Subcutaneous abdominal adipose tissue (tissue), 5 donors: ENCODE measurements around the gene LRRTM2.

Experiments used
- H3K27ac ChIP-seq: one replicate; pipeline ENCODE4 v1.7.0; 2013; ENCODE audit warnings: low read depth, mild to moderate bottlenecking, inconsistent platforms, low read length, moderate library complexity
- H3K27me3 ChIP-seq, 5 donors: one replicate each; pipeline ENCODE4 v1.7.0; 2013; ENCODE audit warnings: low read length in 5 of 5, inconsistent platforms in 1 of 5; ENCODE audit not compliant: control insufficient read depth in 5 of 5, insufficient read depth in 4 of 5
- H3K36me3 ChIP-seq, 5 donors: one replicate each; pipeline ENCODE4 v1.7.0; 2013; ENCODE audit warnings: low read length in 5 of 5; ENCODE audit not compliant: control insufficient read depth in 5 of 5, insufficient read depth in 5 of 5
- H3K4me1 ChIP-seq, 5 donors: one replicate each; pipeline ENCODE4 v1.7.0; 2013; ENCODE audit warnings: low read length in 5 of 5, mild to moderate bottlenecking in 3 of 5, moderate library complexity in 1 of 5; ENCODE audit not compliant: control insufficient read depth in 5 of 5, insufficient read depth in 5 of 5
- H3K4me3 ChIP-seq, 5 donors: one replicate each; pipeline ENCODE4 v1.7.0; 2013; ENCODE audit warnings: low read length in 5 of 5, low read depth in 1 of 5
- H3K9ac ChIP-seq, 5 donors: one replicate each; pipeline ENCODE4 v1.7.0; 2013; ENCODE audit warnings: low read length in 5 of 5, mild to moderate bottlenecking in 4 of 5, moderate library complexity in 3 of 5
- H3K9me3 ChIP-seq, 5 donors: one replicate each; pipeline ENCODE4 v1.7.0; 2013; ENCODE audit warnings: low read length in 5 of 5; ENCODE audit not compliant: control insufficient read depth in 5 of 5
- donor health status: healthy.
- donor health status: healthy.
- donor health status: healthy.
- donor health status: healthy.
- donor health status: healthy.

LRRTM2 gene

DNA sequence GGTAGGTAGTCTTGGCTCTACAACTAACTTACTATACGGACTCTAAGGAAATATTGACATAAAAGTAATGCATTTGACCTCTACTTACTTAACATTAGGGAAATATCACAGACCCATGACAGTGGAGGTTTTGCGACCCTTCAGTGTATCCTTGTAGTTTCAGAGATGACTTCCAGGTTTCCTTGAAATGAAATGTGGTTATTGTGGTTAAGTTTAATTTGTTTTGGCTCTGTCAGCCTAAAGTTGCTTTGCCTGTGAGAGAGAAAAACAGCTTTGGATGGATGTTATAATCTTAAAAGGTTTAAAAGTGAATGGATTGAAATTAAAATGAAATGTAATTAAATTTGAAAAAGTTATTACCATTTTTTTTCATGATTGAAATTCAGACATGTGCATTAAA lies 42.9 kb downstream of the LRRTM2 start:
- no peak overlapping the region for H3K4me3 ChIP-seq
- no peak overlapping the region for H3K9ac ChIP-seq
- H3K36me3 ChIP-seq: peaks cover 12 to 20% (median 17%) of the 10 kb centered on the region in 5 donors
- H3K4me1 ChIP-seq: peaks cover 0 to 21% (median 0%) of the 10 kb centered on the region in 5 donors
- no peak overlapping the region for H3K27ac ChIP-seq
- H3K27me3 ChIP-seq: no peaks in the 10 kb centered on the region
- no peaks in the 10 kb centered on the region for H3K9me3 ChIP-seq

DNA sequence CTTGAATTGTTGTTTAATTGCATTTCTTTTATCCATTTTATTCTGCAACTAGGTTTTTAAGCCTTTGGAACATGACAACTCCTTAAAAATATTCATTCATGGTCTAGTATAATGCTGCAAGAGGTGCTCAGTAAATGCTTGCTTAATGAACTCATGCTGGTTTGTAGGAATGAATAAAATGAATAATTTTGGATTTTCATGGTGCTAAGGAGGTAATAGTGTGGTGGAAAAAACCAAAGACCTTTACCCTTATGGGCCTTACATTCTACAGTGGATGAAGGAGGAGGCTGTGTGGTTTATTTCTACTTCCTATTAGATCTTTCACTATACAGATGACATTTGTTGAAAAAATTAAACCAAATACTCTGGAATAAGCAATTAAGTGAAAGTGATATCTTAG lies 43.4 kb downstream of the LRRTM2 start:
- Histone ChIP-seq H3K36me3 (peaks cover 15 to 22% (median 20%) of the 10 kb centered on the region in 5 donors), H3K27me3 (no peaks in the 10 kb centered on the region), H3K4me3 (no peak overlapping the region), H3K4me1 (peaks cover 0 to 21% (median 0%) of the 10 kb centered on the region in 5 donors), H3K27ac (no peak overlapping the region), H3K9ac (no peak overlapping the region), H3K9me3 (no peaks in the 10 kb centered on the region)

- H3K4me1 ChIP-seq: peaks cover 0 to 21% (median 3%) of the 10 kb centered on the region in 5 donors
- no peaks in the 10 kb centered on the region for H3K27me3 ChIP-seq
- H3K9me3 ChIP-seq: no peaks in the 10 kb centered on the region
- H3K36me3 ChIP-seq: peaks cover 16 to 32% (median 24%) of the 10 kb centered on the region in 5 donors
- H3K27ac ChIP-seq: no peak overlapping the region
- no peak overlapping the region for H3K4me3 ChIP-seq
- no peak overlapping the region for H3K9ac ChIP-seq
Measured at GRCh38 chr5:138829341-138829740, 45.8 kb downstream of the LRRTM2 start.

GRCh38 chr5:138828556-138828955 lies 46.6 kb downstream of the LRRTM2 start:
- no peak overlapping the region for H3K4me3 ChIP-seq
- no peak overlapping the region for H3K9ac ChIP-seq
- peak overlapping the region; percentile 4 for H3K27ac ChIP-seq
- H3K9me3 ChIP-seq: no peaks in the 10 kb centered on the region
- H3K27me3 ChIP-seq: no peaks in the 10 kb centered on the region
- peaks cover 16 to 36% (median 24%) of the 10 kb centered on the region in 5 donors for H3K36me3 ChIP-seq
- H3K4me1 ChIP-seq: peaks cover 0 to 21% (median 4%) of the 10 kb centered on the region in 5 donors

DNA sequence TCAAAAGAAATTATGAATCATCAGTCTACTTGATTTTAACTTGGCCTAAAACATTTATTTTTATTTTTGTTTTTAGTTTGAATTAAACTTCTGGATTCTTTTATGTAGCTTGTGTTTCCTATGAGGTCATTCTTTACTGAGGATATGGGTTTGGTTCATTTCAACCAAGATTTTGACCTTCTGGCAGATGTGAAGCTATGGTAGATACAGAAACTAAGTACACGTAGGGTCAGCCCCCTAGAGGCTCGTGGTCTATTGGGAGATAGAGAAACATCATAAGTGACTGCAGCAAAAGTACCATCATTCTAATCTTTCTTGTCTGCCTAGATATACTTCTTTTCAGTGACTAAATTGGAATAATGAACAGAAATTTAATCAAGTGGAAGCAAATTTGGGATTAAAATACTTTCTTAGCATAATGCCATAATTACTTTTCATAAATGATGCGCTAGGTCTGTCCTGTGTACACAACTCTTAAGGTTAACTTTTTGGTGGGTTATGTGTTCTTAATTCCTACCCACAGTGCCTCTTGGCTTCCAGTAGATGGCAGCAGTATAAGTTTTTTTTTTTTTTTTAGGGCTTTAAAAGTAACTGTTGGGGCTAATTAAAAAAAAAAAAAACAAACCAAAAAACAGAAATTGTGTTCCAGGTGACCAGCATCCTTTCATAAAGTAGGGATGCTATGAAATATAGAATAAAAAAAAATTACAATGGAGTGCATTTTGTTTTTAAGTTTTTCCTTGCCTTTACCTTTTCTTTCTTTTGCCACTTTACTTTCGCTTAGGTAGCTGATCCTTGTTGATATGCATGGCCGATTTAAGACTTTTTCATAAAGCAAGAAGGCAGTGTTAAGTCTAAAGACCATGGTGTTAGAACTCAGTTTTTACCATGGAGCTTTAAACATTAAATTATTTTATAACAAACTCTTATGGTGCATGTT lies 49.9 kb downstream of the LRRTM2 start:
- no peak overlapping the region for H3K9ac ChIP-seq
- peak overlapping the region; percentile 48 for H3K27ac ChIP-seq
- H3K4me1 ChIP-seq: peaks cover 0 to 22% (median 11%) of the 10 kb centered on the region in 5 donors
- no peak overlapping the region for H3K4me3 ChIP-seq
- peaks cover 16 to 38% (median 25%) of the 10 kb centered on the region in 5 donors for H3K36me3 ChIP-seq
- no peaks in the 10 kb centered on the region for H3K9me3 ChIP-seq
- H3K27me3 ChIP-seq: no peaks in the 10 kb centered on the region

DNA sequence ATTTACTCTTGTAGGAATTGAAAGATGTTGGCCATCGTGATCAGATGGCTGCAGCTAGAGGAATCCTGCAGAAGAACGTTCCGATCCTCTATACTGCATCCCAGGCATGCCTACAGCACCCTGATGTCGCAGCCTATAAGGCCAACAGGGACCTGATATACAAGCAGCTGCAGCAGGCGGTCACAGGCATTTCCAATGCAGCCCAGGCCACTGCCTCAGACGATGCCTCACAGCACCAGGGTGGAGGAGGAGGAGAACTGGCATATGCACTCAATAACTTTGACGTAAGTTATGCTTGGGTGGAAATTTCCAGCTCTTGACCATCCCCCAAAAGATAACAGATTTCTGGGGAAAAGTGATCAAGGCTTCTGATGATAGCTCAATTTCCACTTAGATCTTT lies 50.6 kb downstream of the LRRTM2 start:
- Histone ChIP-seq H3K9me3 (no peaks in the 10 kb centered on the region), H3K9ac (no peak overlapping the region), H3K36me3 (peaks cover 15 to 40% (median 26%) of the 10 kb centered on the region in 5 donors), H3K27ac (peak overlapping the region; percentile 48), H3K4me3 (no peak overlapping the region), H3K27me3 (no peaks in the 10 kb centered on the region), H3K4me1 (peaks cover 0 to 22% (median 13%) of the 10 kb centered on the region in 5 donors)

DNA sequence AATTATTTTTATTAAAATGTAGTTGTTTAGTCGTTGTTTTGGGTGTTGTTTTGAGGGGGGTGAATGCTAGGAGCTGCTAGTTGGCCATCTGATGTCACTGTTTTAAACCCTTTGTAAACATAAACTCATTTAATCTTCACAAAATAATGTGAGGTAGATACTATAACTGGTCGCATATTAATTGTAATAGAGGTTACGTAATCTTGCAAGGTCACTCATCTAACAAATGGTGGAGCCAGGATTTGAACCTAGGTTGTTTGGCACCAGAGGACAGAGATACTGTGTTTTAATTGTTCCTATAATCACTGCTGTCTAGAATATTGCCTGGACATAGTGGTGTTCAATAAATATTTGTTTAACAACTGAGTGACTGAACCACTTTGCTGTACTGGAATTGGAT lies 54.4 kb downstream of the LRRTM2 start:
- Histone ChIP-seq H3K4me3 (no peak overlapping the region), H3K27ac (no peak overlapping the region), H3K9me3 (no peaks in the 10 kb centered on the region), H3K27me3 (no peaks in the 10 kb centered on the region), H3K9ac (no peak overlapping the region), H3K4me1 (peaks cover 0 to 19% (median 16%) of the 10 kb centered on the region in 5 donors), H3K36me3 (peaks cover 3 to 32% (median 18%) of the 10 kb centered on the region in 5 donors)

GRCh38 chr5:138819081-138819480 lies 56.1 kb downstream of the LRRTM2 start:
- no peaks in the 10 kb centered on the region for H3K9me3 ChIP-seq
- H3K27ac ChIP-seq: no peak overlapping the region
- H3K4me1 ChIP-seq: peaks cover 0 to 19% (median 13%) of the 10 kb centered on the region in 5 donors
- H3K36me3 ChIP-seq: peaks cover 3 to 32% (median 16%) of the 10 kb centered on the region in 5 donors
- H3K4me3 ChIP-seq: no peak overlapping the region
- H3K9ac ChIP-seq: no peak overlapping the region
- no peaks in the 10 kb centered on the region for H3K27me3 ChIP-seq
